Stimulated activated CD8-positive, alpha-beta memory T cell treated with anti-CD3 and anti-CD28 coated beads, Interleukin-12 subunit alpha, Interleukin-12 subunit beta, amount 100 ng/mL, for 4 hours (primary cell): ENCODE results near the gene BCAS1.
"Not testable (repeated sequence)": the region's sequence is repeated elsewhere in the genome, so short reads cannot be mapped to it uniquely, and the experiment has no call there.

Experiments
- DNase-seq: peaks from one replicate; pipeline ENCODE4 v3.0.0-alpha.2; 2020; ENCODE audit warnings: low read depth

BCAS1 gene

GRCh38 chr20:53940907-53941545, 129.4 kb downstream of the BCAS1 start:
- no peak for DNase-seq

GRCh38 chr20:53940360-53940702, 130.1 kb downstream of the BCAS1 start:
- no peak for DNase-seq

- peak; percentile 46 for DNase-seq
These were observed 130.6 kb downstream of the BCAS1 start for GRCh38 chr20:53939572-53940359.

GRCh38 chr20:53939190-53939571, 131.2 kb downstream of the BCAS1 start:
- DNase-seq, result no peak

- DNase-seq, result no peak
These were observed 131.7 kb downstream of the BCAS1 start for GRCh38 chr20:53938739-53939138.

GRCh38 chr20:53937929-53938367, 132.4 kb downstream of the BCAS1 start:
- DNase-seq, result no peak

- DNase-seq, result no peak
These were observed 133.1 kb downstream of the BCAS1 start for GRCh38 chr20:53937339-53937741.

GRCh38 chr20:53935344-53936084, 134.9 kb downstream of the BCAS1 start:
- DNase-seq, result no peak

- DNase-seq, result no peak
These were observed 135.7 kb downstream of the BCAS1 start for GRCh38 chr20:53934421-53935343.

GRCh38 chr20:53933232-53933846, 137.1 kb downstream of the BCAS1 start:
- DNase-seq, result no peak

GRCh38 chr20:53932655-53933192, 137.7 kb downstream of the BCAS1 start:
- not testable (repeated sequence) for DNase-seq

GRCh38 chr20:53931597-53931996, 138.8 kb downstream of the BCAS1 start:
- DNase-seq, result no peak

GRCh38 chr20:53930651-53931504, 139.5 kb downstream of the BCAS1 start:
- no peak for DNase-seq

GRCh38 chr20:53929974-53930650, 140.3 kb downstream of the BCAS1 start:
- DNase-seq, result no peak

- DNase-seq, result no peak
These were observed 141.0 kb downstream of the BCAS1 start for GRCh38 chr20:53929399-53929798.

GRCh38 chr20:53927990-53928389, 142.4 kb downstream of the BCAS1 start:
- DNase-seq, result no peak

GRCh38 chr20:53926428-53927028, 143.9 kb downstream of the BCAS1 start:
- no peak for DNase-seq

- DNase-seq, result no peak
These were observed 144.6 kb downstream of the BCAS1 start for GRCh38 chr20:53925651-53926401.
